ENCODE results near the gene KRCC1.
"Not testable (repeated sequence)": the region's sequence is repeated elsewhere in the genome, so short reads cannot be mapped to it uniquely, and the experiment has no call there.

Gene KRCC1

DNA sequence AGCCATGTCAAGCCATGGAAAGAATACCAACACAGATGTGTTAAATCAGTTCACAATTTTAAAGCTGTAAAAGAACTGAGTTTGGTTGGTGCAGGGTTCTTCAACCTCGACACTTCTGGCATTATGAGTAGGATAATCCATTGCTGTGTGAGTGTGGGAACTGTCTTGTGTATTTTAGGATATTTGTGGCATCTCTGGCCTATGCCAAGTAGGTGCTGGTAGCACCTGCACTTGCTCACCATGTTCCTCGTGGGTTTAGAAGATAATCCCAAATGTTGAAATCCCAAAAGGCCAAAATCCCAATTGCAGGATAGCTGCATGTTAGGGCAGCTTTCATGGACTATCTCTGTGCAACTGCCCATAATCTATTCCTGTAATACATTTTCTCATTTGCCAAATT, 3.8 kb downstream of the KRCC1 start:
- Histone ChIP-seq H3K4me1 (ENCODE audit: insufficient read depth, low read length, poor library complexity, severe bottlenecking) (peaks cover 31% of the 10 kb centered on the region), H3K9me3 (ENCODE audit: insufficient read depth, low read depth, low read length) (no peaks in the 10 kb centered on the region), H3K36me3 (ENCODE audit: insufficient read depth, low read length) (no peaks in the 10 kb centered on the region), H3K79me2 (ENCODE audit: insufficient read depth, low read length) (peaks cover 32% of the 10 kb centered on the region), H3K4me3 (ENCODE audit: low read length, poor library complexity, severe bottlenecking) (no peak overlapping the region), H3K27me3 (ENCODE audit: insufficient read depth, low read length, poor library complexity, severe bottlenecking) (peaks cover 6% of the 10 kb centered on the region), H3K4me2 (ENCODE audit: low read depth, low read length, poor library complexity, severe bottlenecking) (no peak overlapping the region), H4K20me1 (ENCODE audit: insufficient read depth, low read length, poor library complexity, severe bottlenecking) (peaks cover 27% of the 10 kb centered on the region), H3K9me2 (replicated peaks; ENCODE audit: low read depth, low read length) (no peaks in the 10 kb centered on the region), H2AFZ (ENCODE audit: low read length) (no peak overlapping the region), H3K9ac (ENCODE audit: low read depth, low read length, poor library complexity, severe bottlenecking) (no peak overlapping the region), H3F3A (ENCODE audit: low read depth) (no peaks in the 10 kb centered on the region)
- TF ChIP-seq EZH2phosphoT487 (IDR thresholded peaks at IDR 0.05; ENCODE audit: borderline replicate concordance) = no peak
- TF ChIP-seq, protein P1, sequence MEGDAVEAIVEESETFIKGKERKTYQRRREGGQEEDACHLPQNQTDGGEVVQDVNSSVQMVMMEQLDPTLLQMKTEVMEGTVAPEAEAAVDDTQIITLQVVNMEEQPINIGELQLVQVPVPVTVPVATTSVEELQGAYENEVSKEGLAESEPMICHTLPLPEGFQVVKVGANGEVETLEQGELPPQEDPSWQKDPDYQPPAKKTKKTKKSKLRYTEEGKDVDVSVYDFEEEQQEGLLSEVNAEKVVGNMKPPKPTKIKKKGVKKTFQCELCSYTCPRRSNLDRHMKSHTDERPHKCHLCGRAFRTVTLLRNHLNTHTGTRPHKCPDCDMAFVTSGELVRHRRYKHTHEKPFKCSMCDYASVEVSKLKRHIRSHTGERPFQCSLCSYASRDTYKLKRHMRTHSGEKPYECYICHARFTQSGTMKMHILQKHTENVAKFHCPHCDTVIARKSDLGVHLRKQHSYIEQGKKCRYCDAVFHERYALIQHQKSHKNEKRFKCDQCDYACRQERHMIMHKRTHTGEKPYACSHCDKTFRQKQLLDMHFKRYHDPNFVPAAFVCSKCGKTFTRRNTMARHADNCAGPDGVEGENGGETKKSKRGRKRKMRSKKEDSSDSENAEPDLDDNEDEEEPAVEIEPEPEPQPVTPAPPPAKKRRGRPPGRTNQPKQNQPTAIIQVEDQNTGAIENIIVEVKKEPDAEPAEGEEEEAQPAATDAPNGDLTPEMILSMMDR (conservative IDR thresholded peaks at IDR 0.05; ENCODE audit: low read length) = no peak

DNA sequence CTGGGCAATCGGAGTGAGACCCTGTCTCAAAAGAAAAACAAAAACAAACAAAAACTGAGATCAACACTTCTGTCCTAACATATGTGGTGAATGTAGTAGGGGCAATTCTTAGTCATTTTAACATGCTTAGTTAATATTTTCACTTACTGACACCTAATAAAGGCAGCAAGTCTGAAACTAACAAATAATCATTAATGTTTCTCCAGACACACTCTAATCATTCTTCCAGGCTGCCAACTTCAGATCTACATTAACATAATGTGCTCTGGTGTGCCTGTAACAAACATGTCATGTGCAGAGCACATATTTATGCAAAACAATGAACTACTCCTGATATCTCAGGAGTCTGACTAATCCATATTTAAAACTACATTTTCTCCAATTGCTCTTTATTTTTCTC, 6.0 kb downstream of the KRCC1 start:
- Histone ChIP-seq H3K4me1 (ENCODE audit: insufficient read depth, low read length, poor library complexity, severe bottlenecking) (peaks cover 25% of the 10 kb centered on the region), H3K9ac (ENCODE audit: low read depth, low read length, poor library complexity, severe bottlenecking) (no peak overlapping the region), H3K79me2 (ENCODE audit: insufficient read depth, low read length) (peaks cover 19% of the 10 kb centered on the region), H3K9me3 (ENCODE audit: insufficient read depth, low read depth, low read length) (no peaks in the 10 kb centered on the region), H3K4me3 (ENCODE audit: low read length, poor library complexity, severe bottlenecking) (no peak overlapping the region), H2AFZ (ENCODE audit: low read length) (no peak overlapping the region), H4K20me1 (ENCODE audit: insufficient read depth, low read length, poor library complexity, severe bottlenecking) (peaks cover 21% of the 10 kb centered on the region), H3K9me2 (replicated peaks; ENCODE audit: low read depth, low read length) (no peaks in the 10 kb centered on the region), H3K4me2 (ENCODE audit: low read depth, low read length, poor library complexity, severe bottlenecking) (no peak overlapping the region), H3K27me3 (ENCODE audit: insufficient read depth, low read length, poor library complexity, severe bottlenecking) (no peaks in the 10 kb centered on the region), H3K36me3 (ENCODE audit: insufficient read depth, low read length) (no peaks in the 10 kb centered on the region), H3F3A (ENCODE audit: low read depth) (no peaks in the 10 kb centered on the region)
- TF ChIP-seq, protein P1 (conservative IDR thresholded peaks at IDR 0.05; ENCODE audit: low read length) = no peak
- no peak for TF ChIP-seq EZH2phosphoT487 (IDR thresholded peaks at IDR 0.05; ENCODE audit: borderline replicate concordance)

DNA sequence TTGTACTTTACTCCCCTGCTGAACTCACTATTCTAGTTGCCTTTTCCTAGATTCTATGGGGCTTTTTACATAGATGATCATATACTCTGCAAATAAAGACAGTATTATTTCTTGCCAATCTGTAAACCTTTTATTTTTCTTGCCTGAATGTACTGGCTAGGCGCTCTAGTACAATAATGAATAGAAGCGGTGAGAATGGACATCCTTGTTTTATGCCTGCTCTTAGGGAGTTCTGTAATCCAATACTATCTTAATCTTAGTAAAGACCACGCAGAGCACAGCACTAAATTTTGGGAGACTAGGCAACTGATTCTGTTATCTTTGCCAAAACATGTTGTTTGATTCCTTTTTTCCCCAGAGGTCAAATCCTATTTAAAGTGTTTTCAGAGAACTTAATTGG, 7.0 kb downstream of the KRCC1 start:
- H2AFZ ChIP-seq (ENCODE audit: low read length) = no peak overlapping the region
- no peak overlapping the region for H3K4me2 ChIP-seq (ENCODE audit: low read depth, low read length, poor library complexity, severe bottlenecking)
- H3K9me3 ChIP-seq (ENCODE audit: insufficient read depth, low read depth, low read length) = no peaks in the 10 kb centered on the region
- peaks cover 10% of the 10 kb centered on the region for H4K20me1 ChIP-seq (ENCODE audit: insufficient read depth, low read length, poor library complexity, severe bottlenecking)
- H3K4me3 ChIP-seq (ENCODE audit: low read length, poor library complexity, severe bottlenecking) = no peak overlapping the region
- no peaks in the 10 kb centered on the region for H3K9me2 ChIP-seq (replicated peaks; ENCODE audit: low read depth, low read length)
- H3K4me1 ChIP-seq (ENCODE audit: insufficient read depth, low read length, poor library complexity, severe bottlenecking) = peaks cover 15% of the 10 kb centered on the region
- H3K27me3 ChIP-seq (ENCODE audit: insufficient read depth, low read length, poor library complexity, severe bottlenecking) = no peaks in the 10 kb centered on the region
- peaks cover 9% of the 10 kb centered on the region for H3K79me2 ChIP-seq (ENCODE audit: insufficient read depth, low read length)
- no peaks in the 10 kb centered on the region for H3F3A ChIP-seq (ENCODE audit: low read depth)
- H3K36me3 ChIP-seq (ENCODE audit: insufficient read depth, low read length) = no peaks in the 10 kb centered on the region
- H3K9ac ChIP-seq (ENCODE audit: low read depth, low read length, poor library complexity, severe bottlenecking) = no peak overlapping the region
- TF ChIP-seq, protein P1 (conservative IDR thresholded peaks at IDR 0.05; ENCODE audit: low read length) = no peak
- TF ChIP-seq EZH2phosphoT487 (IDR thresholded peaks at IDR 0.05; ENCODE audit: borderline replicate concordance) = no peak

DNA sequence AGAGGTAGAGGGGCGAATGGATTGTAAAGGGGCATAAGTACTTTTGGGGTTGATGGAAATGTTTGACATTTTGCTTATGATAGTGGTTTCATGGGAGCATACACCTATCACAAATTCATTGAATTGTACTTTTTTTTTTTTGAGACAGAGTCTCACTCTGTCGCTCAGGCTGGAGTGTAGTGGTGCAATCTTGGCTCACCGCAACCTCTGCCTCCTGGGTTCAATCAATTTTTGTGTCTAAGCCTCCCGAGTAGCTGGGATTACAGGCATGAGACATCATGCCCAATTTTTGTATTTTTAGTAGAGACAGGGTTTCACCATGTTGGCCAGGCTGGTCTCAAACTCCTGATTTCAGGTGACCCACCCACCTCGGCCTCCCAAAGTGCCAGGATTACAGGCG, 10.0 kb downstream of the KRCC1 start:
- H3K9me3 ChIP-seq (ENCODE audit: insufficient read depth, low read depth, low read length); H3K4me3 ChIP-seq (ENCODE audit: low read length, poor library complexity, severe bottlenecking); H3K4me2 ChIP-seq (ENCODE audit: low read depth, low read length, poor library complexity, severe bottlenecking); H3K27me3 ChIP-seq (ENCODE audit: insufficient read depth, low read length, poor library complexity, severe bottlenecking); H2AFZ ChIP-seq (ENCODE audit: low read length); H3K79me2 ChIP-seq (ENCODE audit: insufficient read depth, low read length); H3K36me3 ChIP-seq (ENCODE audit: insufficient read depth, low read length); H4K20me1 ChIP-seq (ENCODE audit: insufficient read depth, low read length, poor library complexity, severe bottlenecking); H3K4me1 ChIP-seq (ENCODE audit: insufficient read depth, low read length, poor library complexity, severe bottlenecking); H3F3A ChIP-seq (ENCODE audit: low read depth); H3K9me2 ChIP-seq (replicated peaks; ENCODE audit: low read depth, low read length); H3K9ac ChIP-seq (ENCODE audit: low read depth, low read length, poor library complexity, severe bottlenecking): not testable (repeated sequence)
